Measurements from ENCODE around the gene IL1R1.
"Not testable (repeated sequence)": the region's sequence is repeated elsewhere in the genome, so short reads cannot be mapped to it uniquely, and the experiment has no call there.

Gene IL1R1

DNA sequence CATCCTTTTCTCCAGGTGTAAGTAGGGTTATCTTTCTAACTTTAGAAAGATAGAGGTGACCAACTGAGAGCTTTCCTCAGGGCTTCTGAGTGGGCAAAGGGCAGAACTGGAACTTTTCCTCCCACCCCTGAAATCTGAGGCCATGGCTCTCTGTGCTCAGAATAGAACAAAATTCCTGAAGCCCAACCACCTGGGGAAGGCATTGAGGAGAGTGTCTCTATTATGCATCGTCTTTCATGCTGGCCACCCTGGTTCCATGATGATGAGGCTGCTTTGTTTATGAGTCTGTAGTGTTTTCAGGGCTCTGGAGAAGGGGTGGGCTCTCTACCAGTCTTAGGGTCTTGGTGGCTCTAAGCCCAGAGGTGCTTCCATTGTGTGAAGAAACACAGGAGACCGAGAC, 30.7 kb upstream of the IL1R1 start:
- peak; percentile 52 for DNase-seq (ENCODE audit: low read depth)

DNA sequence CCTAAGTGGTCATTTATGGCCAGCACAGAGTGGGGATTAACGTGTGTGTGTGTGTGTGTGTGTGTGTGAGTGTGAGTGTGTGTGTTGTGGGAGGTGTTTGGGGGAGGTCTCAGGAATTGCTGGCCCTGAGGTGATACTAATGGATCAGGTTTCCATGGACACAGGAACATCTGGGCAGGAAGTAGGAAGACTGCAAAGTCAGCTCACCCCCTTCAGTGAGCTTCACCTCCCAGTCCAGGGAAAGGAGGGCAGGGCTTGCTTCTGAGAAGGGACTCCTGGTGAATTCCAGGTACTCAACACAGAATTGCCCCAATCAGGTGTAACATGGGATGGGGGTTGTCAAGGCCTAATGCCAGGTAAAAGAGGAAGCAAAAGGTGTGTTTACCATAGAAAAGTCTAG, 30.3 kb upstream of the IL1R1 start:
- DNase-seq (ENCODE audit: low read depth), result no peak

- DNase-seq (ENCODE audit: low read depth), result peak; percentile 84
Observed at GRCh38 chr2:102112692-102113665, 29.6 kb upstream of the IL1R1 start.

GRCh38 chr2:102114290-102114721, 28.2 kb upstream of the IL1R1 start:
- peak; percentile 84 for DNase-seq (ENCODE audit: low read depth)

GRCh38 chr2:102114851-102115497, 27.6 kb upstream of the IL1R1 start:
- DNase-seq (ENCODE audit: low read depth), result no peak

DNA sequence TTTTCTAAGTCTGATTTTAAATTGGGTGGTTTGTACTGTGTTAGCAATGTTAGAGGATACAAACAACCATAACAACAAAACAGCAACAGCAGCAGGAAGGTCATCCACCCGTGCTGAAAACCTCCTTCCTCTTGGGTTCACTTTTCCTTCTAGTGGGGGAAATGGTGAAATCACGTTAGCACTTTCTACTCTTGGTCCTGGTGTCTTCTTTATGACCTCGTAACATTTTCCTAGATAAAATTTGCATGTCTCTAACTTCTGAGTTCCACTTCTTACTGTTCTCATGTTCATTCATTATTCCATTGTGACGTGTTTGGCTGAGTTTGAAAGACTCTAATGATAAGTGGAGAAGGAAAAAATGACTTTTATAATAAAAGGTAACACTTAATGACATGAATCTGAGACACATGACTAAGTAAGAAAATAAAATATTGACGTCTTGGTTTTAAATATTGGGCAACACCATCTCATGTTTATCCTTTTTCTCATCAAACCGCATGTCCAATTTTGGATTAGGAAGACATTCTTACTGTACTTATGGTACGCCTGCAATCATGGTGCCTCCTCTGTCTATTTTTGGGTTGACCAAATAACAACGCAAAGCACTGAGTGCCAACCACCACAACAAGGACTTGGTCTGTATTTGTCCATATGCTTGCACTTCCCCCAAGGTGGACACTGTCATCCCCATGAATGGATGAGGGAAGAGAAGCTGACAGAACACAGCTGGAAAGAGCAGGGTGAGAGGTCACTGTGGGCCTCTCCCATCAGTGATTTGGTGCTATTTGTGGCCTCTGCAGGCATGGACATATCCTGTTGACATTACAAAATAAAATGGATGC, 25.7 kb upstream of the IL1R1 start:
- DNase-seq (ENCODE audit: low read depth), result peak; percentile 67

DNA sequence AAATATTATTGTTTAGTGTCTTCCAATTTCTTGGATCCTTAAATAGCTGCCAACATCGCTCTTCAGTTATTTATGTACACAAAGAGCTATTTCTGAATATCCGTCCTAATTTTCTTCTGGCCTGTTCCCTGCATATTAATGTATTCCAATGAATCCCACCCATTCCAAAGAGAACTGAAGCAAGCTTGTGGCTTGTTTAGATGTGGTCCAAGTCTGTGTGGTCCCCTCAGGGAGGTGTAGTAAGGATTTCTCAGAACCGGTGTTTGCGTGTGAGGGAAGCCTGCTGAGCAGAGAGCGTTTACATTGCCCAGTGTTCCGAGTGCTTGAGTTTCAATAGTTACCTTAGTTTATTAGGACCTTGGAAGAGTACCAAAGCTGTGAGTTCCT, 25.1 kb upstream of the IL1R1 start:
- no peak for DNase-seq (ENCODE audit: low read depth)

DNA sequence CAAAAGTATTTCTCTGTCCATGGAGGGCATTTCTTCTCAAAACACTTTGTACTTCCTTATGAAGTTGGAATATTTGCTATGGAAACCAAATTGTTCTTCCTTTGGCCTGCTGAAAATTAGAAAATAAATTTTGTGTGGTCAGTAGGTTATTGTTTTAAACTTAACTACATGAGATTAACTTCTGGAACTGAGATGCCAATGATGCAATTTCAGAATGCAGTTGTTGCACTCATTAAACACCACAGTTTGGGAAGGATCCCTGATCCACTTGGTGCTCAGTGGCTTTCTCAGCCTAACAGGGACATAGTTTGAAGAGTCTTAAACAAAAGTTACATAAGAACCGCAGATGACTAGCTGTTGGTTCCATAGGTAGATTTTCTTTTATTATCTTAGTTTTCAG, 23.3 kb upstream of the IL1R1 start:
- DNase-seq (ENCODE audit: low read depth), result peak; percentile 53

DNA sequence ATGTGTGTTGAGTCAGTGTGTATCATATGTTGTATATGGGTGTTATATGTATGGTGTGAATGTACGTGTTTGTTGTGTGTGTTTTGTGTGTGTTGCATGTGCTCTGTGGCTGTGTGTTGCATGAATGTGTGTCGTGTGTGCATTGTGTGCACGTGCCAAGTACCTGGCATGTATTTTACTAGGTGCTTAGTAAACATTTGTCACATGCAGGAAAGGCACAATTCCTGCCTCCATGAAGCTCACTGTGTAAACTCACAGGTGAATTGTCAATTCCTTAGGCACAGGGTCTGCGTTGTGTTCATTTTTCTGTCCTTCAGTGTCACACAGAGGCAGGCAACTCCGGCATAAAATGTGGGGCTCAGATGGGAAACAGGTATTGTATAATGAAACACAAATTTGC, 22.3 kb upstream of the IL1R1 start:
- DNase-seq (ENCODE audit: low read depth), result no peak

GRCh38 chr2:102120701-102121159, 21.8 kb upstream of the IL1R1 start:
- DNase-seq (ENCODE audit: low read depth), result no peak

- DNase-seq (ENCODE audit: low read depth), result peak; percentile 96
Observed at GRCh38 chr2:102122115-102122514, 20.4 kb upstream of the IL1R1 start.

DNA sequence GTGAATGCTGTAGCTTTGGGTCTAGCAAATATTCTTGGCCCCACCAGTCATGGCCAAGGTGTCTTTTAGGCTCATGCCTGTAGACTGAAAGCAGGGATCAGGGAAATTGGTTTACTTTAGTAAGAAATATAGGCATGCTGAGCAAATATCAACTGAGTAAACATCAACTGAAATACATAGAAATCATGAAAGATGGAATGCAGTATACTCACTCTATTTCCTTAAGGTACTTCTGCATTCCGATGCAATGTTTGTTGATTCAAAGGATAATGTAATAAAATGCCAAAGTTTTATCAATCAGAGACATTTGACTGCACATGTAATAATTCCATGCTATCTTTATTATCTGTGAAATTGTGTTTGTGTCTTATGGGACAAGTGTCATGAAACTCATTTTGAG, 19.6 kb upstream of the IL1R1 start:
- no peak for DNase-seq (ENCODE audit: low read depth)

DNA sequence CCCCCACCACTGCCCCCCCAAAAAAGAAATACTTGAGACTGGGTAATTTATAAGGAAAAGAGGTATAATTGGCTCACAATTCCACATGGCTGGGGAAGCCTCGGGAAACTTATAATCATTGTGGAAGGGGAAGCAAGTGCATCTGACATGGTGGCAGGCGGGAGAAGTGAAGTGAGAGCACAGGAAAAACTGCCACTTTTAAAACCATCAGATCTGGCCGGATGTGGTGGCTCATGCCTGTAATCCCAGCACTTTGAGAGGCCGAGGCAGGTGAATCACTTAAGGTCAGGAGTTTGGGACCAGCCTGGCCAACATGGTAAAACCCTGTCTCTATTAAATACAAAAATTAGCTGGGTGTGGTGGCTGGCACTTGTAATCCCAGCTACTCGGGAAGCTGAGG, 18.1 kb upstream of the IL1R1 start:
- DNase-seq (ENCODE audit: low read depth), result not testable (repeated sequence)

GRCh38 chr2:102126169-102126568, 16.4 kb upstream of the IL1R1 start:
- no peak for DNase-seq (ENCODE audit: low read depth)

DNA sequence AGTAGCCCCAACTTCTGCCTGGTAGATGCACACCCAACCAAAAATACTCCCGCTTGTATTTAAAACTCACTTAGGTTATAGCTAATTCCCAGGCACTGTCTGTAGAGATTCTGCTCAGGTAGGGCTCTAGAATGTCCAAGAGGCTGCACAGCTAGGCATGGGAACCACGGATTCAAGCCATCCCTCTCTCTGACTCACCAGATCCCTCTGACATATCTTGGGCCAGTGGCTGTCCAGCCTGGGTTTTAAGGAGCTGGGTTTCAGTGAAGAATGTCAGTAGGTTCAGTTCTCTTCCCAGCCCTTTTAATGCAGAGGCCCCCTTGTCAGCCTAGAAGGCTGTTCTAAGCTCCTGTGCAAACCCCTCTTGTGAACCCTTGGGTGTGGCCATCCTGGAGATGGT, 15.9 kb upstream of the IL1R1 start:
- peak; percentile 72 for DNase-seq (ENCODE audit: low read depth)

DNA sequence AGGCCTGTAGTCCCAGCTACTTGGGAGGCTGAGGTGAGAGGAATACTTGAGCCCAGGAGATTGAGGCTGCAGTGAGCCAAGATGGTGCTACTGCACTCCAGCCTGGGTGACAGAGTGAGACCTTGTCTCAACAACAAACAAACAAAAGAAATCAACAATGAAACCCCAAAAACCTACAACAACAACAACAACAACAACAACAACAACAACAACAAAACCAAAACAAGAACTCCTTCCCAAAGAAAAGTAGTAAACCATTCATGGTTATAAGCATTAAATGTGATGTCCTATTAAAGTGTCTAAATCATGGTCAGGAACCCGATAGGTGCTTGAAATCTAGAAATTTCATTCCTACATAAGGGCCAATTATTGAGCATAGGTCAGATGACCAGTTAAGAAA, 13.5 kb upstream of the IL1R1 start:
- DNase-seq (ENCODE audit: low read depth), result no peak

DNA sequence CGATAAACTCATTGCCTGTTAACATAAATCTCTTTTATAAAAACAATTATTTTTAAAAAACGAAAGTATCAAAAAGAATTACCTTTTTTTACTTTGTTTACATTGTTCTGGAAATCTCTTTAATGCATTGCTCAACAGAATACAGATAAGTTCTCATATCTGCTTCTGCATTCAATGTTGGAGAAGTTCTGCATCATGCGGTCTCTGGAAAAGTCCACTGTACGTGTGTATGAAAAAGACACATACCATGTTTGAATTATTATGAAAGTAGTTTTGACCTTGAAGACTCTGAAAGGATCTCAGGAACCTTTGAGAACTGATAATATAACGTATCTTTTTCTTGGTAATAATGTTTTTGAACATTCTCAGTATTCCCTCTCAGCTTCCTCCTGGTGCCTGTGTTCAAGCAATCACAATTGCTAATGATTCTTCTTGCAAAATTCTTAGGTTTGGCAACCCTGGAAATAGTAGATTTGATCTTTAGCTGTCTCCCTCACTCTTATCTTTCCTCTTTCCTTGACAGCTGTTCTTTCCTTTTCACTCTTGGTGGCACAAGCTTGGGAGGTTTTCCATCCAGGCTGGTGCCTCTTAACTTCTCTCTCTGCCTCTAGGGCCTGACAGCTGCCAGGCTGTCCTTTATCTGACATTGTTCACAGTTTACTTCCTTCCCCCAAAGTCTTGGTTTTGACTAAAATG, 12.4 kb upstream of the IL1R1 start:
- DNase-seq (ENCODE audit: low read depth), result no peak

DNA sequence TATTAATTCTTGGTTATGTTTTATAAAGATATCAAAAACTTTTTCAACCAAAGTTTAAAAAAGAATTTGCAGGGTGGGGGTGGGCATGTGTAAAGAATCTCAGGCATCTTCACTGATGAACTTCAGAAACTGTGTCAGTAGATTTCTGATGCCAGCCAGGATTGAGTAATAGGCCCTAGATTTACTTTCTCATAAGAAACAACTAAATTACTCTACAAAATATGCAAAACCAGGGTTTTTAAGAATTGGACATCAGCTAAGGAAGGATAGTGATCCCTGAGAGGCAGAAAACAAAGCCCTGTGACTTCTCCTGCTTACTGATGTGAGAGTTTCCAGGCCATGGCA, 11.9 kb upstream of the IL1R1 start:
- DNase-seq (ENCODE audit: low read depth), result peak; percentile 62

GRCh38 chr2:102131564-102131963, 11.0 kb upstream of the IL1R1 start:
- DNase-seq (ENCODE audit: low read depth), result no peak

DNA sequence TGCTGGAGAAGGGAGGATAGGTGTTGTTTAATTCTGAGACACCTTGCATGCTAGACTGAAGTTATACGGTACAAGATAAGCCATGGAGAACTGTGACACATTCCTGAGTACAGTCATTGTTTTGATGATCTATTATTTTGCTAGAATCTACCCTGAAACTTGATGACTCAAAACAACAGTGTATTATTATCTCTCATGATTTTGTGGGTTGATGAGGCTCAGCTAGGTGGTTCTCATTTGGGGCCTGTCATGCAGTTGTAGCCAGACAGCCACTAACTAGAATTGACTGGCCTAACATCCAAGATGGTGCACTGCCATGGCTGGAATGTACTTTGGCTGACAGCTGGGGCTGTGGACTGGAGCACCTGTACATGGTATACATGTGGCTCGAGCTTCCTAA, 5.4 kb upstream of the IL1R1 start:
- no peak for DNase-seq (ENCODE audit: low read depth)

- peak; percentile 41 for DNase-seq (ENCODE audit: low read depth)
Observed at GRCh38 chr2:102138331-102138730, 4.2 kb upstream of the IL1R1 start.

DNA sequence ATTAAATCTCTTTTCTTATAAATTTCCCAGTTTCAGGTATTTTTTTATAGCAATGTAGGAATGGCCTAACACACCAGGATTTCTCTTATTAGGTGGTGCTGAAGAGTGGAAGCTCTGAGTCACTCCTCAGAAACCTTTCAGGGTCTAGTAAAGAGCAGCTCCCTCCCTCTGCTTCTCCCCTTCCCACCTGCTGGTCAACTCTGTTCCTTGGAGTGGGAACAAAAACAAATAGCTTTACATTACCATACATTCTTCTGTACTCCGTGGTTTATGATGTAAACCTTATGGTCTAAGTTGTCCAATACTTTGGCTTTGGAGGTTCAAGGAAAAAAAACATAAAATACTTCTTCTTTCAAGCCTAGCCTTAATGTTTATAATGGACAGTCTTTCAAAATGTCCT, 2.7 kb upstream of the IL1R1 start:
- DNase-seq (ENCODE audit: low read depth), result peak; percentile 42

Measured in EH (cell line).